Activated T-helper 17 cell treated with anti-CD3 and anti-CD28 coated beads, Interleukin-2, amount 50 U/mL, for 72 hours (primary cell): ENCODE data around the gene CDCA5. TPM values are rescaled to one million over a fixed set of nuclear protein-coding genes. Genes with fewer than 3 reads are reported as not detected.

Experiments
- ATAC-seq: fragments of 150-1000 bp; cut with Tn5 transposase; replicated peaks from 2 replicates; pipeline ENCODE4 v1.10.0; 2021; ENCODE audit warnings: mild to moderate bottlenecking, moderate library complexity
- H3K27ac Mint-ChIP-seq: one replicate; pipeline ENCODE4 v1.8.0; 2022; ENCODE audit warnings: mixed read lengths
- H3K27me3 Mint-ChIP-seq: one replicate; pipeline ENCODE4 v1.8.0; 2022; ENCODE audit warnings: mixed read lengths
- H3K36me3 Mint-ChIP-seq: one replicate; pipeline ENCODE4 v1.8.0; 2022; ENCODE audit warnings: low read depth, mild to moderate bottlenecking, mixed read lengths
- H3K4me1 Mint-ChIP-seq: one replicate; pipeline ENCODE4 v1.8.0; 2022; ENCODE audit warnings: mixed read lengths
- H3K4me3 Mint-ChIP-seq: one replicate; pipeline ENCODE4 v1.8.0; 2022; ENCODE audit warnings: mild to moderate bottlenecking, mixed read lengths
- H3K9me3 Mint-ChIP-seq: one replicate; pipeline ENCODE4 v1.8.0; 2022; ENCODE audit warnings: mixed read lengths
- total RNA-seq, 2 donors: library from RNA; stranded (reverse); gene quantifications; one replicate each; pipeline ENCODE4 v1.2.3, GENCODE V29; 2022

Gene CDCA5
- total RNA-seq, 2 donors from 2014 or later = 99.5 to 127 TPM

- Mint-ChIP-seq H3K27ac (no peak within 1 kb of the TSS), H3K36me3 (no peaks in the 10 kb centered on the region), H3K4me3 (no peak within 1 kb of the TSS), H3K9me3 (no peaks in the 10 kb centered on the region), H3K27me3 (no peaks in the 10 kb centered on the region), H3K4me1 (peaks cover 8% of the 10 kb centered on the region)
- ATAC-seq = no peak
Observed at GRCh38 chr11:65058419-65059054, 25.3 kb downstream of the CDCA5 start, which contains the start of gene NAALADL1. TSS of gene NAALADL1 (minus strand) at chr11:65058553. CDS start at chr11:65058521, 32 bp downstream.

GRCh38 chr11:65058012-65058411, 25.8 kb downstream of the CDCA5 start:
- Mint-ChIP-seq H3K4me3 (no peak overlapping the region), H3K36me3 (no peaks in the 10 kb centered on the region), H3K27ac (no peak overlapping the region), H3K4me1 (peaks cover 11% of the 10 kb centered on the region), H3K27me3 (no peaks in the 10 kb centered on the region), H3K9me3 (no peaks in the 10 kb centered on the region)
- no peak for ATAC-seq

GRCh38 chr11:65057526-65057925, 26.3 kb downstream of the CDCA5 start:
- H3K9me3 Mint-ChIP-seq = no peaks in the 10 kb centered on the region
- H3K36me3 Mint-ChIP-seq = no peaks in the 10 kb centered on the region
- peaks cover 11% of the 10 kb centered on the region for H3K4me1 Mint-ChIP-seq
- H3K27ac Mint-ChIP-seq = no peak overlapping the region
- ATAC-seq = no peak
- no peak overlapping the region for H3K4me3 Mint-ChIP-seq
- no peaks in the 10 kb centered on the region for H3K27me3 Mint-ChIP-seq

GRCh38 chr11:65056999-65057398, 26.8 kb downstream of the CDCA5 start:
- Mint-ChIP-seq H3K4me3 (no peak overlapping the region), H3K27me3 (no peaks in the 10 kb centered on the region)
- ATAC-seq = no peak

GRCh38 chr11:65055538-65055937, 28.3 kb downstream of the CDCA5 start:
- H3K4me3 Mint-ChIP-seq = no peak overlapping the region
- H3K4me1 Mint-ChIP-seq = peaks cover 11% of the 10 kb centered on the region
- H3K36me3 Mint-ChIP-seq = no peaks in the 10 kb centered on the region
- no peak for ATAC-seq
- H3K9me3 Mint-ChIP-seq = no peaks in the 10 kb centered on the region
- no peaks in the 10 kb centered on the region for H3K27me3 Mint-ChIP-seq
- no peak overlapping the region for H3K27ac Mint-ChIP-seq

More at GRCh38 chr11:65056999-65057398, 26.8 kb downstream of the CDCA5 start:
- no peak overlapping the region for H3K27ac Mint-ChIP-seq
- peaks cover 11% of the 10 kb centered on the region for H3K4me1 Mint-ChIP-seq
- H3K9me3 Mint-ChIP-seq = no peaks in the 10 kb centered on the region
- H3K36me3 Mint-ChIP-seq = no peaks in the 10 kb centered on the region

- H3K36me3 Mint-ChIP-seq = no peaks in the 10 kb centered on the region
- no peaks in the 10 kb centered on the region for H3K9me3 Mint-ChIP-seq
- no peaks in the 10 kb centered on the region for H3K27me3 Mint-ChIP-seq
- H3K27ac Mint-ChIP-seq = peak overlapping the region; percentile 86
- ATAC-seq = peak; percentile 37
- peaks cover 11% of the 10 kb centered on the region for H3K4me1 Mint-ChIP-seq
- peak overlapping the region; percentile 61 for H3K4me3 Mint-ChIP-seq
Observed at GRCh38 chr11:65053827-65054508, 29.9 kb downstream of the CDCA5 start.

- H3K27ac Mint-ChIP-seq = no peak overlapping the region
- H3K9me3 Mint-ChIP-seq = no peaks in the 10 kb centered on the region
- no peaks in the 10 kb centered on the region for H3K27me3 Mint-ChIP-seq
- ATAC-seq = no peak
- H3K4me3 Mint-ChIP-seq = no peak overlapping the region
- no peaks in the 10 kb centered on the region for H3K36me3 Mint-ChIP-seq
- peaks cover 16% of the 10 kb centered on the region for H3K4me1 Mint-ChIP-seq
Observed at GRCh38 chr11:65051398-65051858, 32.4 kb downstream of the CDCA5 start.

GRCh38 chr11:65047581-65048422, 36.0 kb downstream of the CDCA5 start:
- no peaks in the 10 kb centered on the region for H3K9me3 Mint-ChIP-seq
- no peaks in the 10 kb centered on the region for H3K27me3 Mint-ChIP-seq
- H3K36me3 Mint-ChIP-seq = peaks cover 12% of the 10 kb centered on the region
- peak overlapping the region; percentile 69 for H3K4me3 Mint-ChIP-seq
- ATAC-seq = peak; percentile 76
- H3K27ac Mint-ChIP-seq = peak overlapping the region; percentile 7
- peaks cover 11% of the 10 kb centered on the region for H3K4me1 Mint-ChIP-seq

GRCh38 chr11:65045728-65046127, 38.1 kb downstream of the CDCA5 start:
- Mint-ChIP-seq H3K27me3 (no peaks in the 10 kb centered on the region), H3K27ac (no peak overlapping the region), H3K4me3 (no peak overlapping the region), H3K9me3 (no peaks in the 10 kb centered on the region), H3K36me3 (peaks cover 12% of the 10 kb centered on the region), H3K4me1 (peaks cover 11% of the 10 kb centered on the region)
- ATAC-seq = no peak

GRCh38 chr11:65045061-65045460, 38.8 kb downstream of the CDCA5 start:
- no peak for ATAC-seq
- peaks cover 12% of the 10 kb centered on the region for H3K36me3 Mint-ChIP-seq
- no peak overlapping the region for H3K27ac Mint-ChIP-seq
- H3K9me3 Mint-ChIP-seq = no peaks in the 10 kb centered on the region
- peaks cover 11% of the 10 kb centered on the region for H3K4me1 Mint-ChIP-seq
- H3K27me3 Mint-ChIP-seq = no peaks in the 10 kb centered on the region
- no peak overlapping the region for H3K4me3 Mint-ChIP-seq

- no peak for ATAC-seq
- Mint-ChIP-seq H3K4me1 (peaks cover 11% of the 10 kb centered on the region), H3K4me3 (no peak overlapping the region), H3K27me3 (no peaks in the 10 kb centered on the region), H3K27ac (peak overlapping the region; percentile 63), H3K9me3 (no peaks in the 10 kb centered on the region), H3K36me3 (peaks cover 12% of the 10 kb centered on the region)
Observed at GRCh38 chr11:65043881-65044501, 39.8 kb downstream of the CDCA5 start.

- Mint-ChIP-seq H3K27ac (no peak overlapping the region), H3K36me3 (peaks cover 17% of the 10 kb centered on the region), H3K4me3 (peak overlapping the region; percentile 76), H3K4me1 (peaks cover 11% of the 10 kb centered on the region), H3K9me3 (no peaks in the 10 kb centered on the region), H3K27me3 (no peaks in the 10 kb centered on the region)
- no peak for ATAC-seq
Observed at GRCh38 chr11:65042891-65043290, 40.9 kb downstream of the CDCA5 start.

- H3K4me1 Mint-ChIP-seq = peaks cover 6% of the 10 kb centered on the region
- peaks cover 23% of the 10 kb centered on the region for H3K36me3 Mint-ChIP-seq
- peak within 1 kb of the TSS; percentile 89 for H3K4me3 Mint-ChIP-seq
- H3K27ac Mint-ChIP-seq = peak within 1 kb of the TSS; percentile 93
- H3K27me3 Mint-ChIP-seq = no peaks in the 10 kb centered on the region
- peak; percentile 94 for ATAC-seq
- H3K9me3 Mint-ChIP-seq = no peaks in the 10 kb centered on the region
Observed at GRCh38 chr11:65040847-65041622, 42.8 kb downstream of the CDCA5 start, which contains the start of gene SAC3D1. TSS of gene SAC3D1 (plus strand) at chr11:65041210. CDS start at chr11:65041293, 83 bp downstream.
